GM18907 (cell line): Measurements from ENCODE around the gene TBC1D10A.
"Not testable (repeated sequence)": the region's sequence is repeated elsewhere in the genome, so short reads cannot be mapped to it uniquely, and the experiment has no call there.

Source experiments
- ATAC-seq: cut with Tn5 transposase; IDR thresholded peaks from one replicate; pipeline ENCODE4 v1.9.1; 2021; ENCODE audit warnings: mild to moderate bottlenecking, moderate library complexity; ENCODE audit not compliant: unreplicated experiment

TBC1D10A gene

GRCh38 chr22:30348404-30348803, 21.7 kb upstream of the TBC1D10A start:
- no peak for ATAC-seq

GRCh38 chr22:30347255-30347892, 20.6 kb upstream of the TBC1D10A start:
- ATAC-seq: no peak

DNA sequence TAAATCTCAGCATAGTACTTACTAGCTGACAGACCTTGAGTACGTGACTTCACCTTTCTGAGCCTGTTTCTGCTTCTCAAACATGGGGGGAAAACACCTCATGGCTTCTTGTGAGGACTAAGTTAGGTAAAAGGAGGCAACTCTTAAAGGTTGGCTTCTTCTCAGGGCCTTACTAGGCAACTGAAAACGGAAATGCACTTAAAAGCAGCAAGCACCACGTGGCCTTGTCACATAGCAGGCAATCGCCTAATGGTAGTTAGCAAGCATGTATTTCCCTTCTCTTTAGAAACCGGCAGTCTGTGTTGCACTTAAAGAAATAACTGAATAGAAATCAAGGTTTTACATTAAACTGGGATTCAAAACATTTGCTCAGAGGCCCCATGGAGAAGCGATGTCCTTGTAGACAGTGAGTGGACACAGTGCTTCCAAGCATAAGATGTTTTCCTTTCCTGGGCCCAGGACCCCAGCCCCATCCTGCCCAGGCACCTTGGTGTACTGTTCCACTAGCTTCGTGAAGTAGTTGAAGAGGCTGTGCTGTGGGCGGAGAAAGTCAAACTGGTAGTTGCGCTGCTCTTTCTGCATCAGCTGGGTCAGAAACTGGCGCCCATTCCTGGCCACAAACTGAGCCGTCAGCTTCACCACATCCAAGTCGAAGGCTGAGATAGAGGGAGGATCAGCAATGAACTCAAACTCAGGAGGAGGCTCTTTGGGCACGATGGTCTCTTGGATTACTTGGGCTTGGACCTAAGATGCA, 17.9 kb upstream of the TBC1D10A start:
- ATAC-seq: no peak

GRCh38 chr22:30340911-30341685, 14.4 kb upstream of the TBC1D10A start:
- no peak for ATAC-seq

GRCh38 chr22:30338802-30339201, 12.1 kb upstream of the TBC1D10A start:
- ATAC-seq: no peak

- ATAC-seq: not testable (repeated sequence)
Measured at GRCh38 chr22:30338341-30338740, 11.6 kb upstream of the TBC1D10A start.

- ATAC-seq: no peak
Measured at GRCh38 chr22:30337461-30337778, 10.7 kb upstream of the TBC1D10A start.

GRCh38 chr22:30336752-30337460, 10.2 kb upstream of the TBC1D10A start:
- ATAC-seq: no peak

DNA sequence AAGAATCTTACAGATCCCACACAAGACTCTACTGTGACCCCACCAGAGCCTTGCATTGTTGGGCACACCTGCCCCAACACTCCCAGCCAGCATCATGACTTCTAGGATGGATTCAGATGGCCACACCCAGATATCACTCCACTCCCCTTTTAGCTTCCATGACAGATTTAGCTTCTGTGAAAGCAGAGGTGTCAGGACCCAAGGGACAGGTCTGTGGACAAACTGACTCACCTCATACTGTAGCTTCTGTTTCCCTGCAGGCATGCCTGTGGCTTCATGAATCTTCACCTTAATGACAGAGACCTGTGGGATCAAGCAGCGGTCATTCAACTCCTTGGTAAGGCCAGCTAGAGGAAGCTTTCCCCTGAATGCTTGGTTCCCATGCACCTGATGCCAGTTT, 8.5 kb upstream of the TBC1D10A start:
- ATAC-seq: no peak

DNA sequence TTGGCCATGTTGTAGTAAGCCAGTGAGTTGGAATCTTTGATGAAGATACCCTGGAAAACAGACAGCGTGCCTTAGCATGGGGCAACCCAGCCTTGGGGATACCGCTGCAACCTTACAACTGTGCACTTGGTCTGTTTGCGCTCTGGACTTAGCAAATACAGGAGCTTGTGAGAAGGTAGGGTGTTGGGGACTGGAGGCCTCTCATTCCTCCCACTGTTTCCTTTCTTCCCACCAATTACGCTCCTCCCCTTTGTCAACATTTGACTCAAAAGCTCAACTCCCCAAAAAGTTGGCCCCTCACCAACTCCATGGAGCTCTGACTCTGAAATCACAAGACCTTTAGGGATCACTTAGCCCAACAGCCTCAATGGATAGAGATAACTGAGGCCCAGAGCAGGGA, 7.9 kb upstream of the TBC1D10A start:
- ATAC-seq: no peak

DNA sequence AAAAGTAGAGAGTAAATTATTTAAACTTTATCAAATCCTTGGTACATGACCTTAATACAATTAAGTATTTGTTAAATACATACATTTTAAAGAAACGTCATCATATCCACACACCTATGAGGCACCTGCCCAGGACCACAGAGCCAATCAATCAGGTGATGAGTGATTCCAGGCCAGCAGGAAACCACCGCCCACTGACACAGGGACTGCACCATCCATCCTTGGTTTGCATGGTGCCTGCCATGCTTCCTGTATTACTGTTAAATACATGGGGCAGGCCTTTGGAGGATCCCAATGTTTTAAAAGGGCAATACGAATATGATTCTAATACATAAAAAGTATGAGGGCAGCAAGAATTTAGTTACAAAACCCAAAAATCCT, 7.0 kb upstream of the TBC1D10A start:
- no peak for ATAC-seq

- no peak for ATAC-seq
Measured at GRCh38 chr22:30332994-30333706, 6.4 kb upstream of the TBC1D10A start.

GRCh38 chr22:30332551-30332950, 5.8 kb upstream of the TBC1D10A start:
- no peak for ATAC-seq

- no peak for ATAC-seq
Measured at GRCh38 chr22:30328466-30329049, 1.8 kb upstream of the TBC1D10A start.

- ATAC-seq: no peak
Measured at GRCh38 chr22:30327864-30328345, 1.2 kb upstream of the TBC1D10A start.

GRCh38 chr22:30326255-30326705, 461 bp downstream of the TBC1D10A start:
- ATAC-seq: peak; percentile 23

DNA sequence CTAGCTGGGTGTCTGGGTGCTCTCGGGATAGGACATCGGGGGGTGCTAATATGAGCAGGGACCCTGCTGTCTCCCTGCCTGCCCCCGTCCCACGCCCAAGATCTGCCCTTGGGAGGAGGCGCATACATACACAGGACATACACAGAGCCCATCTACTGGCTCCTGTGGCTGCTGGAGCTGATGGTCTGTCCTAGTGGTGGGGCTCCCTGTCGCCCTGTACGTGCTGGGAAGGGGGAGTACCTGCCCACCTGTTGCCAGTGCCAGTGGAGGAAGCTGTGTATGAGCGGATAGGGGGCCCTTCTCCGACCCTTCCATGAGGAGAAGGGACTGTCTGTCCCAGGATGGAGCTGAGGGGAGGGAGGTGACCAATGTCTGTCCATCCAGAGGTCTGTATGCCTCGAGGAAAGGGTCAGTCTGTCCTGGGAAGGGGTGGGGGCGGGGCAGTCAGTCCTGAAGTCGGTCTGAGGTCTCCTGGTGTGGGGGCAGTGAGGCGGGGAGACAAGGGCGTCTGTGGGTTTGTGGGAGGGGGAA, 952 bp downstream of the TBC1D10A start:
- ATAC-seq: no peak

DNA sequence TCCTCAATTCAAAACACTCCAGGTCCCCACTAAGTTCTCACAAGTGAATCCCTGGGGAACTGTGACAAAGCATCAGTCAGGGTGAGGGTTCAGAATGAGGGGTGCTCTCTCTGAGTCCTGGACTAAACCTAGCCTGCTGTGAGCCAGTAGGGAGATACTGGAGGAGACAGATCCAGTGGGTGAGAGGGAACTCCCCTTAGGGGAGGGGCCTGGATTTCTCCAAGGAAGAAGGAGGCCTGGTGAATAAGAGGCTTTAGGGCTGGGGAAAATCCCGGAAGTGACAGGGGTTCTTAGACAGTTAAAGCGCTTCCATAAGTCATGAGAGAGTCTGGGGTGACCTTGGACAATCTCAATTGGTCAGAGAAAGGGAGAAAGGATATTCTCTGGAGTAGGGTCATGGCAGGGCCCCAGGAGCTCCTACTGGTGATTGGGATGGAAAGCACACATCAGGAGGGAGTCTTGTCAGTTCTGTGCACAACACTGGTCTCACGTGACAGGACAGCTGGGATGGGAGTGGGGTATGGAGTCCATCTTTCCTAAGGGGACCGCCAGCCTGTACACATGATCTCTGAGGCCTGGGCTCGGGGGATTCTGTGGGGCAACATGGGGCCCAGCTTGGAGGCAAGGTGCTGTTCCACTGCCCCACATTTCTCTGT, 1.5 kb downstream of the TBC1D10A start:
- no peak for ATAC-seq

- ATAC-seq: no peak
Measured at GRCh38 chr22:30324014-30324730, 2.6 kb downstream of the TBC1D10A start.
